Measurements from ENCODE around the gene ARMC9.

DNA sequence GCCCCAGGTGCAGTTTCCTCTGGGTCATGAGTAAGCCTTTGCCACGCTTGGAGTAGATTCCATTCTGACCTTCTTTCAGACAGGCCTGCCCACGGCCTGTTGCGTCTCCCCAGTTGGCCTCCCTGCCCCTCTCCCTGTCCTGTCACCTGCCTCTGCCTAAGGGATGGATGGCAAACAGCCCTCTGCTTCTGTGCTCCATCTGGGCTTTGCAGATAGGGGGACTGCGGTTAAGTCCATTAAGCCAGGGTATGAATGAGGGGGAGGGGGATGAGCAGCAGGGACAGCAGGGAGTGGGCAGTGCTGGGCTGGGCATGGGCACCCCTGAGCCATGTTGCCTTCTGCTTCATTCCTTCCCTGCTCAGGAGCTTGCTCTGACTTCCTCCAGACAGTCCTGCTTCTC is 159.5 kb downstream of the ARMC9 start:
- TF ChIP-seq CTCF (IDR thresholded peaks at IDR 0.05) (no peak), POLR2A (IDR thresholded peaks at IDR 0.05) (no peak), POLR2AphosphoS5 (IDR thresholded peaks at IDR 0.05) (no peak), EP300 (IDR thresholded peaks at IDR 0.05) (no peak)
